RWPE1 (cell line): ENCODE measurements around the gene ADRB2.

Source experiments
- CTCF ChIA-PET: fragments of 350-600 bp; sonication (Branson Sonifier 250); formaldehyde crosslinking; extraction: SDS; loops from one replicate; lab custom pipeline; 2021; lab: Yijun Ruan, JAX
- POLR2A ChIA-PET: fragments of 400-600 bp; formaldehyde crosslinking; extraction: SDS; loops from one replicate; lab custom pipeline; 2020; ENCODE audit warnings: antibody characterized with exemption; ENCODE audit not compliant: low non-redundant PET; lab: Yijun Ruan, JAX
- DNase-seq: peaks from one replicate; pipeline ENCODE4 v3.0.0; 2012; ENCODE audit warnings: low spot score
- H3K27ac ChIP-seq: fragments of 450-650 bp; 2 replicates; pipeline ENCODE4 v1.5.1; 2017
- TF ChIP-seq, protein P1 (sequence below): fragments of 450-650 bp; conservative IDR thresholded peaks from 2 replicates; pipeline ENCODE4 v1.5.1; 2017; ENCODE audit warnings: low read depth, mild to moderate bottlenecking

Gene ADRB2

DNA sequence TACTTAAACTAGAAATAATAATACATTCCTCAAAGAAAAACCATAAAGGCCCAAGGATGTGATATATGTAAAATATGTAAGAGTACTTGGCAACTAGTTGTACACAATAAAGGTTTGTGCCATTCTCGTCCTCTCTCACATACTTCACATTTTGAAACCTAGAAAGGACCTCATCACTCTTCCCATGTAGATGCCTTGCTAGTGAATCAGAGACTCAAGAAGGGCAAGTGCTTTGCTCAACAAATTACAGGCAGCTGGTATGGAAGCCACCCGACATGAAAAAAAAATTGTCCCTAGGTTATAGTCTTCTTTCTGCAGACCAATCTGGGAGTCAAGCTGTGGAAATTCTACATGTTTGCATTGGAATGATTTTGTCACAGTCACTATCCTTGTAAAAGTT, 31.7 kb downstream of the ADRB2 start:
- TF ChIP-seq, protein P1, sequence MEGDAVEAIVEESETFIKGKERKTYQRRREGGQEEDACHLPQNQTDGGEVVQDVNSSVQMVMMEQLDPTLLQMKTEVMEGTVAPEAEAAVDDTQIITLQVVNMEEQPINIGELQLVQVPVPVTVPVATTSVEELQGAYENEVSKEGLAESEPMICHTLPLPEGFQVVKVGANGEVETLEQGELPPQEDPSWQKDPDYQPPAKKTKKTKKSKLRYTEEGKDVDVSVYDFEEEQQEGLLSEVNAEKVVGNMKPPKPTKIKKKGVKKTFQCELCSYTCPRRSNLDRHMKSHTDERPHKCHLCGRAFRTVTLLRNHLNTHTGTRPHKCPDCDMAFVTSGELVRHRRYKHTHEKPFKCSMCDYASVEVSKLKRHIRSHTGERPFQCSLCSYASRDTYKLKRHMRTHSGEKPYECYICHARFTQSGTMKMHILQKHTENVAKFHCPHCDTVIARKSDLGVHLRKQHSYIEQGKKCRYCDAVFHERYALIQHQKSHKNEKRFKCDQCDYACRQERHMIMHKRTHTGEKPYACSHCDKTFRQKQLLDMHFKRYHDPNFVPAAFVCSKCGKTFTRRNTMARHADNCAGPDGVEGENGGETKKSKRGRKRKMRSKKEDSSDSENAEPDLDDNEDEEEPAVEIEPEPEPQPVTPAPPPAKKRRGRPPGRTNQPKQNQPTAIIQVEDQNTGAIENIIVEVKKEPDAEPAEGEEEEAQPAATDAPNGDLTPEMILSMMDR = no peak
- ChIA-PET CTCF (interaction anchor here (1.2 kb wide), 1 partner anchor 55 kb away, joined by 4 read pairs; no protein-coding TSS in a partner anchor), POLR2A (no interaction called here)
- H3K27ac ChIP-seq = no peak overlapping the region
- no peak for DNase-seq

DNA sequence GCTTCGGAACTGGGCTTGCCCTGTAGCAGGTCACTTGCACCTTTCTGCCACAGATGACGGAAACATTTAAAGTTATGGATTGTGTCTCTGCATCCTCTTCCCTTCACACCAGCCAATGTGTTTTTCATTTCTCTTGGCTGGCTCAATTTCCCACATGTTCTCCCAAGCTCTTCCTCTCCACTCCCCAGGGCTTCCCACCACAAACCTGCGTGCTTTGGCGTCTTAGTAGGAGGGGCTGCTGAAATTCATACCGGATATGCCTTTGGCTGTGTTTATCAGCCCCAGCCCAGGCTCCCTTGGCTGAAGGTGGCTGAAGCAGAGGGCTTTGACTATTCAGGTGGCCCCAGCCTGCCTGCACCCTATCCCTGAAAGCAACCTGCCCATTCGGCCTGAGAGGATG, 32.1 kb downstream of the ADRB2 start:
- TF ChIP-seq, protein P1 = no peak
- POLR2A ChIA-PET = no interaction called here
- CTCF ChIA-PET = interaction anchor here (1.2 kb wide), 1 partner anchor 54 kb away, joined by 4 read pairs; no protein-coding TSS in a partner anchor
- no peak for DNase-seq
- no peak overlapping the region for H3K27ac ChIP-seq

DNA sequence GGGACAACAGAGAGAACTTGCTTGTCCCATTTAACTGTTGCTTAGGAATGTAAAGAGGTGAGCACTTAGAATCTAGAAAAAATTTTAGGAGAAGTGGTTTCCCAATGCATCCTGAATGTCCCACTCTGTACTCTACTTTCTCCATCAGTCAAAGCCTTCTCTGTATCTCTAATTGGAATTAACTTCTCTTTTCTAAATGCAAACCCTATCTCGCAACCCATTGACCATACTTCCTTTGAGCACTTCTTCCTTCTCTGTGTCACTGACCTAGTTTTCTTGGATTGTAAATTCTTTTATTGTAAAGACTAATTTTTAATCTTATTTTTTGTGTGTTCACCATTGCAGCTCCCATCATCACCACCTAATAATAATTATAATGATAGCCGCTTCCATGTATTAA, 33.3 kb downstream of the ADRB2 start:
- no peak overlapping the region for H3K27ac ChIP-seq
- CTCF ChIA-PET = no interaction called here
- POLR2A ChIA-PET = no interaction called here
- TF ChIP-seq, protein P1 = no peak
- no peak for DNase-seq

DNA sequence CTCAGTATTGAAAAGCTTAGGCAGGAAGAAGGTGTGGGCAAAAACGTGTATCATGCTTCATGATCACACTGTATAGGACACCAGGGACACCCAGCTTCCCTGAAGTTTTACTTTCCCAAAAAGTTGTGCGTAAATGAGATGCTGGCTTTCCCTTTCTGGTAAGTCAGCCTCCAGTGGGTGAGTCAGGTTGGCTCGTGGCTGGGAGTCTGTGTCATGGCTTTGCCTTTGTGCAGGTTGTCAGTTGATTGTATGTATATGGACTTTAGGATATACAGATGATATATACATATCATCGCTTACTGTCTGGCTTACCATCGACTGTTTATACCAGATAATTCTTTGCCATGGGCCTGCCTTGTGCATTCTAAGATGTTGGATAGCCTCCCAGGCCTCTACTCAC, 34.2 kb downstream of the ADRB2 start:
- H3K27ac ChIP-seq = no peak overlapping the region
- POLR2A ChIA-PET = no interaction called here
- TF ChIP-seq, protein P1 = no peak
- CTCF ChIA-PET = no interaction called here
- no peak for DNase-seq

DNA sequence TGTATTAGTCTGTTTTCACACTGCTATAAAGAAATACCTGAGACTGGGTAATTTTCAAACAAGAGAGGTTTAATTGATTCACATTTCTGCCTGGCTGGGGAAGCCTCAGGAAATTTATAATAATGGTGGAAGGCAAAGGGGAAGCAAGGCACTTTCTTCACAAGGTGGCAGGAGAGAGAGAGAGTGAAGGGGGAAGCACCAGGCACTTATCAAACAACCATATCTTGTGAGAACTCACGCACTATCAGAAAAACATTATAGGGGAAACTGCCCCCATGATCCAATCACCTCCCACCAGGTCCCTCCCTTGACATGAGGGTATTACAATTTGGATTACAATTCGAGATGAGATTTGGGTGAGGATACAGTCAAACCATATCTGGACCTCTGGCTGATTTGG, 34.7 kb downstream of the ADRB2 start:
- TF ChIP-seq, protein P1 = no peak
- POLR2A ChIA-PET = no interaction called here
- H3K27ac ChIP-seq = no peak overlapping the region
- CTCF ChIA-PET = interaction anchor here (0.5 to 1.1 kb wide), 2 partner anchors 135 to 1677 kb away, joined by 4 read pairs; no protein-coding TSS in a partner anchor
- DNase-seq = no peak

DNA sequence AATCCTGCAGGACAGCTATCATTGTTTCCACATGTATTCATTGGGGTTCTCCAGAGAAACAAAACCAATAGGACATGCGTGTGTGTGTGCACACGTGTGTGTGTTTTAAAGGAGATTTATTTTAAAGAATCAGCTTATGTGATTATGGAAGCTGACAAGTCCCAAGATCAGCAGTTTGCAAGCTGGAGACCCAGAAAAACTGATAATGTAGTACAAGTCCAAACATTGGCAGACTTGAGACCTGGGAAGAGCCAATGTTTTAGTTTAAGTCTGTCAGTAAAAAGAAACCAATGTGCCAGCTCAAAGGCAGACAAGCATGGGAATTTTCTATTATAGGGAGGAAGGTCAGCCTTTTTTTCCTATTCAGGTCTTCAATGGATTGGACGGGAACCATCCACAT, 35.3 kb downstream of the ADRB2 start:
- ChIA-PET CTCF (interaction anchor here (0.5 to 1.1 kb wide), 2 partner anchors 135 to 1676 kb away, joined by 4 read pairs; no protein-coding TSS in a partner anchor), POLR2A (no interaction called here)
- no peak overlapping the region for H3K27ac ChIP-seq
- TF ChIP-seq, protein P1 = no peak
- DNase-seq = no peak
